Posterior vena cava (tissue), 2 donors: Measurements from ENCODE around the gene WDR1. TPM values are rescaled to one million over a fixed set of nuclear protein-coding genes. Genes with fewer than 3 reads are reported as not detected.

Experiments used
- DNase-seq: peaks from one replicate; pipeline ENCODE4 v3.0.0-alpha.2; 2020; ENCODE audit warnings: low spot score
- intact Hi-C, 2 donors: fragments of 100-400 bp; cut with DNase I; formaldehyde crosslinking; loops; one replicate each; pipeline versions ENCODE4 v1.14.1 to v1.14.2; 2022 to 2023
- microRNA-seq, 2 donors: library from miRNA; unstranded; fragments of <30 nt; microRNA quantifications; one replicate each; pipeline ENCODE4 v1.2.0, GENCODE V29; 2020 to 2021; ENCODE audit warnings: borderline microRNAs expressed in 2 of 2
- total RNA-seq, 2 donors: library from RNA; stranded (reverse); fragmentation: NEBNext Ultra II Directional; extraction: Animal tissue kit (Norgen Biotek cat#: 25700); gene quantifications; one replicate each; pipeline ENCODE4 v1.2.1, GENCODE V29; 2021
- donor health status: DM: yes; HTN: yes; CAD: no.
- donor health status: DM: yes; HTN: yes; CAD: no.

Gene WDR1
- total RNA-seq, 2 donors from 2014 or later: 575 to 698 TPM

GRCh38 chr4:10034612-10035104, 81.9 kb downstream of the WDR1 start:
- no peak for DNase-seq

DNA sequence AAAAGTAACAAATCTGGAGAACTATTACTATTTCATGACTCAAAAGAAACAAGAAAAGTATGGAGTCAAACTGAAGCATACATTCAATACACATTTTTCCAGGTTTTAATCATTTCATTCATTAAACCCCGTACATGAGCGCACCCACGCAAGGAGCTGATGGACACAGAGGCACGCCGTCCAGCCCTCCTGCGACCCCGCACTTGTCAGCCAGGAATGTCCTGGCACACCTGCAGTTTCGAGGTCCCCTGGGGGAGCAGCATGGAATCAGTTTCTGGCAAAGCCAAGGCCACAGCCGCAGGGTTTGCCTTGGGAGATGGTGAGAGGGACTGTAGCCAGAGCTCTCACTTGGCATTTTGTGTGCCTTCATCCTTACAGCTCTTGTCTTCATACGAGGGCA, 82.5 kb downstream of the WDR1 start:
- intact Hi-C loops: loop anchor here in 1 of 2 donors (1.0 kb wide), 1 partner anchor 30 kb away; no protein-coding TSS in a partner anchor

More at GRCh38 chr4:10034612-10035104, 81.9 kb downstream of the WDR1 start:
- intact Hi-C loops: loop anchor here in 1 of 2 donors (1.0 kb wide), 1 partner anchor 30 kb away; no protein-coding TSS in a partner anchor

GRCh38 chr4:10033191-10033881, 83.3 kb downstream of the WDR1 start:
- intact Hi-C loops: no loop called here
- DNase-seq: peak; percentile 90

More for the DNA sequence above, 82.5 kb downstream of the WDR1 start:
- DNase-seq: no peak

DNA sequence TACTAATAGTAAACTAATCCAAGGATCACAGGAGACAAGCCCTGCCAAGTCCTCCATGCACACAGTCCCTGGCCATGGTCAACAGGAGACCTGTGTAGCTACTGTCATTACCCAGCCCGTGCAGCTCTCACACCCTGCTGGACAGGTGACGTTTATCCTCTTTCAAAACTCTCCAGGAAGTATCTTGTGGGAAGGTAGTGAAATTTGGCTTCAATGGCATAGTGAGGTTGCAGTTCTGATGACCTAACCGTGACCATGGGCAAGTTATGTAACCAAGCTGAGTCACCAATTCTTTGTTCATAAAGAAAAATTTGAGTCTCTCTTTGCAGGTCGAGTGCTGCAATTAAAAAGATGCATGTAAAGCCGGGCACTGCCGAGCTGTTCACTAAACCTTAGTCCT, 84.0 kb downstream of the WDR1 start:
- intact Hi-C loops: no loop called here
- DNase-seq: no peak

- intact Hi-C loops: no loop called here
- DNase-seq: no peak
These were observed 84.7 kb downstream of the WDR1 start for GRCh38 chr4:10031668-10032590.

GRCh38 chr4:10030972-10031667, 85.5 kb downstream of the WDR1 start:
- intact Hi-C loops: no loop called here
- no peak for DNase-seq

DNA sequence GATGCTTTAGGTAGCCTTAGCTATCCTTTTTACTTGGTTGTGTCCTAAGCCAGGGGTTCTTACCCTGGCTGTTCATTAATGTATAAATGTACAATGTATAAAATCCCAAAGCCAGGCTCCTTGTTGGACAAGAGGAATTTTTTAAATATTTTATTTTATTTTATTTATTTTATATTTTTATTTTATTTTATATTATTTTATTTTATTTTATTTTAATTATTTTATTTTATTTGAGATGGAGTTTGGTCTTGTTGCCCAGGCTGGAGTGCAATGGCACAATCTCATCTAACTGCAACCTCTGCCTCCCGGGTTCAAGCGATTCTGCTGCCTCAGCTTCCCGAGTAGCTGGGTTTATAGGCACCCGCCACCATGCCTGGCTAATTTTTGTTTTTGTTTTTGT, 87.2 kb downstream of the WDR1 start:
- no peak for DNase-seq
- intact Hi-C loops: no loop called here

- intact Hi-C loops: no loop called here
These were observed 87.7 kb downstream of the WDR1 start for GRCh38 chr4:10028910-10029309.

GRCh38 chr4:10026485-10026884, 90.1 kb downstream of the WDR1 start:
- intact Hi-C loops: no loop called here
- no peak for DNase-seq

More at GRCh38 chr4:10028910-10029309, 87.7 kb downstream of the WDR1 start:
- DNase-seq: no peak

DNA sequence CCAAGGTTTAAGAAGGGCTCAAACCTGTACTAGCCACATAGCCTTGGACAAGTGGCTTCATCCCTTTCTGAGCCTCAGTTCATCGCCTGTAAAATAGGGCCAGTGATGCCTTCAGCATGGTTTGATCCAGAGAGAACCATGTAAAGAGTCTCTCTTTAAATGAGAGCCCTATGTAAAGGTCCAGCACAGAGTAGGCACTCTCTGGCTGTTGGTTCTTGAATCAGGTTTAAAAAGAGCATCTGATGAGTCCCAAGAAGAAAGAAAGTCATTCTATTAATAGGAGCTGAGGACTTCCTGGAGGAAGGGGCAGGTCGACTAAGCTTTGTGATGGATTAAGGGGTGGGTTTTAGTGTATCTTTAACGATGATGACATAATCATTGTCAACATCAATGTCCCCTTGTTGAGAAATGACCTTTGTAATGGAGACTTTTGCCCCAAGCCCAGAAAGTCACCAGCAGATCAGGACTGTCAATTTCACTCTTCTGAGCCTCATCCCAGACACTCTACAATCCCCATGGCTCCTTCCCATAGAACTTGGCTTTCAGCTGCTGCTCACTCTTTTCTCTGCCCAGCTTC, 91.3 kb downstream of the WDR1 start:
- intact Hi-C loops: no loop called here

More for the DNA sequence above, 91.3 kb downstream of the WDR1 start:
- DNase-seq: no peak

Small RNA genes lying within 50 kb of the gene (microRNA-seq; reads per million reads assigned to microRNA genes)
- gene MIR3138: 0.26 to 0.65 reads per million in 2 donors

Other genes starting within 250 kb of the WDR1 start
- 10 to 100 TPM in 1 of 2 donors, 1 to 10 TPM in 1; 8.4 to 10.3 TPM for gene SLC2A9, start 95.3 kb downstream of the WDR1 start, total RNA-seq